HG03575 (cell line): ENCODE results near the gene SGCA.

ENCODE experiments used
- ATAC-seq: cut with Tn5 transposase; IDR thresholded peaks from one replicate; pipeline ENCODE4 v1.9.1; 2021; ENCODE audit not compliant: unreplicated experiment, insufficient number of reproducible peaks, low FRiP score; ENCODE audit errors: extremely low read depth

Gene SGCA

GRCh38 chr17:50176559-50177357 lies 11.0 kb downstream of the SGCA start:
- ATAC-seq: no peak

DNA sequence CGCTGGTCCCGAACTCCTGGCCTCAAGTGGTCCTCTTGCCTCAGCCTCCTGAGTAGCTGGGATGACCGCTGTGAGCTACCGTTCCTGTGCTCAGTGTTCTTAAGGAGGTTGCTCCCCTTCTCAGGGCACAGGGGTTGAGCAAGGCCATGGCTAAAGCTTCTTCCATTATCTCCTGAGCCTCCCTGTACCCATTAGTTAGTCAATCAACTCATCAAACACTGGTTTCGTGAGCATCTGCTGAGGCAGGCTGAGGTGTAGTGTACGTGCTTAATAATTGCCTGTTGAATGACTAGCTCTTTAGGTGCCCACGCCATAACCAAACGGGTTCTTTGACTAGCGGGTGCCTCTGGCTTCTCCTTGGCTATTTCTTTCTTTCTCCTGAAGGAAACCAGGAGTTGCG lies 11.7 kb downstream of the SGCA start:
- ATAC-seq: no peak

- ATAC-seq: no peak
Measured at GRCh38 chr17:50177983-50178834, 12.4 kb downstream of the SGCA start.

- ATAC-seq: no peak
Measured at GRCh38 chr17:50180111-50180510, 14.3 kb downstream of the SGCA start.

- ATAC-seq: no peak
Measured at GRCh38 chr17:50180620-50181019, 14.8 kb downstream of the SGCA start.

DNA sequence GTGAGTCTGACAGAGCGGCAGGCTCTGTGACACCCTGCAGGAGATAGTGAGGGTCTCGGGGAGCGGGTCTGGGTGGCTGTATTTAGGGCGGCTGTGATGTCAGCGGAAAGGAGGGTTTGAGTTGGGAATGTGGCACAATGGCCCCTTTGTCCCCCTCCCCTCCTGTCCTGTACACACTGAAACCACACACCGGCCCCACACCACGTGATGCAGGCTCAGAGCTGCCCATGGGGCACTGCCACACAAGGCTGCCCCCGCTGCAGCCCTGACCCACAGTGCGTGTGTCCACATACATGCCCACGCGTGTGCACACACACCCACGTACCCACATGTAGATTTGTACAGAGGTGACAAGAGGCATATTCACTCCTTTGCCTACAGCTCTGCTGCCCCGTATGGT lies 15.3 kb downstream of the SGCA start:
- no peak for ATAC-seq

GRCh38 chr17:50181591-50182560 lies 16.1 kb downstream of the SGCA start:
- no peak for ATAC-seq

- ATAC-seq: no peak
Measured at GRCh38 chr17:50182783-50183420, 17.1 kb downstream of the SGCA start.

DNA sequence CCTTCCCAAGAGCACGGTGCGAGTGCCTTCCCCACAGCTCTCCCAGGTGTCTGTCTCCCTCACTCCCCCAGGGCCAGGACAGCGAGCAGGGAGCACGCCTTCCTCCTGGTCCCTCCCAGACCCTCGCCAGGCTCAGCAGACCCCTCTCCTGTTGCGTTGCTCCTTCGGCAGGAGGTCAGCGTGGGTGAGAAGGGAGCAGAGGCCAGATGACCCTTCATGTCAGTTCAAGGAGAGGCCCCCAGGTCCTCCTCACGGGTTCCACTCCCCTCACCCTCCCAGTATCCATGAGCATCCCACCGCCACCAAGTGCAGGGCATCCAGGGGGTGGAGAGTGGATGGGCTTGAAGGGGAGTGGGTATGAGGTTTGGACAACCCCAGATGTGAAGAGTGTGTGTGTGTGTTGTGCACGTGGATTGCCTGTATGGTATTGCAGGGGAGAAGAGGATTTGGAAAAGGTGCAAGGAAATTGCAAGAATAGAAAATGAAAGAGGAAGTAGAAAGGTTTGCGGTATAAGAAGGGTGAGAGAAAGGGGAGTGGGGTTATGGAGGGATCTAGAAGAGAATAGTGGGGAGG lies 17.7 kb downstream of the SGCA start:
- no peak for ATAC-seq

- no peak for ATAC-seq
Measured at GRCh38 chr17:50184064-50184463, 18.3 kb downstream of the SGCA start.

DNA sequence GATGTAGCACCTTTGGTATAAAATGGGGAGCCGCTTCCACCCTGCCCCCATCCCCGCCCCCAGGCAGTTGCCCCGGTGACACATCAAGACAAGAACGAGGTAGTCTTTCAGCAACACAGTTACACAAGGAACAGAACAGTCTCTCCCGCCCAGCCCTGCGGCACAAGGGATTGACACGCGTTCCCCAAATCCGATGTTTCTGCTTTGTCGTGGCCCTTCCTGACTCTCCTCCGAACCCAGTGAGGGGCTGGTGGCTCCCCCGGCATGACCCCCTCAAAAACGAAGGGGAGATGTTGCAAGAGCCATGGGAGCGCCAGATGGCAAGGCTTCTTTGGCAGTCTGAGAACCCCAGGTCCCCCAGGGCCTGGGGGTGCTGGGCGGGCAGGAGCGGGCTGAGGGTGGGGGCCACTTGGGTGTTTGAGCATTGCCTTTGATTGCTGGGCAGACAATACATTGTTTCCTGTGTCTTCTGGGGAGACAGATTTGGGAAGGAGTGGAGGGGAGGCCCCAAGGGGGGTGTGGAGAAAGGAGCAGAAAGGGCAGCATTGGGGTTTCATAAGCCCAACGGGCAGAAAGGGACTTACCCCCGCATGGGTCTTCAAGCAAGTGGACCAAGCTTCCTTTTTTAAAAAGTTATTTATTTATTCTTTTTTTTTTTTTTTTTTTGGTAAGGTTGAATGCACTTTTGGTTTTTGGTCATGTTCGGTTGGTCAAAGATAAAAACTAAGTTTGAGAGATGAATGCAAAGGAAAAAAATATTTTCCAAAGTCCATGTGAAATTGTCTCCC lies 19.0 kb downstream of the SGCA start:
- ATAC-seq: no peak

DNA sequence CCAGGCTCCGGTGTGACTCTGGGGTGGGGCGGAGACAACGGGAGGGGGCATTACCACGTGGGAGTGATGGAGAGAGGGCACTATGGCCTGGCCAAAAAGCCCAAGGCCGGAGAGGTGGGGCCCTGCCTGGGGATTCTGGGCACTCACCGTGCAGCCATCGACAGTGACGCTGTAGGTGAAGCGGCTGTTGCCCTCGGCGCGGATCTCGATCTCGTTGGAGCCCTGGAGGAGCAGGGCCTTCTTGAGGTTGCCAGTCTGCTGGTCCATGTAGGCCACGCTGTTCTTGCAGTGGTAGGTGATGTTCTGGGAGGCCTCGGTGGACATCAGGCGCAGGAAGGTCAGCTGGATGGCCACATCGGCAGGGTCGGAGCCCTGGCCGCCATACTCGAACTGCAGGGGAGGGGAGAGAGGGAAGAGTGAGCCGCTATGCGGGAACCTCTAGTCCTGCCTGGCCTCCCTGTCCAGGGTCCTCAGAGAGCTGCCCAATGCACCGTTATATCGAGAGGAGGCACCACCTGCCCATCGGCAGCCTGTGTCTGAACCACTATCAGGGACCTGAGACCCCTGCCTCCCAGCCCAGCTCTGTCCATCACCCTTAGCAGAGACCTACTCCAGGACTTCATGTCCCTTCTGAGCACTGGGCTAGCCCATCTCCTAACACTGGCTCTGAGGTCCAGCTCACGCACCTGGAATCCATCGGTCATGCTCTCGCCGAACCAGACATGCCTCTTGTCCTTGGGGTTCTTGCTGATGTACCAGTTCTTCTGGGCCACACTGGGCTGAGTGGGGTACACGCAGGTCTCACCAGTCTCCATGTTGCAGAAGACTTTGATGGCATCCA lies 20.0 kb downstream of the SGCA start:
- ATAC-seq: no peak

DNA sequence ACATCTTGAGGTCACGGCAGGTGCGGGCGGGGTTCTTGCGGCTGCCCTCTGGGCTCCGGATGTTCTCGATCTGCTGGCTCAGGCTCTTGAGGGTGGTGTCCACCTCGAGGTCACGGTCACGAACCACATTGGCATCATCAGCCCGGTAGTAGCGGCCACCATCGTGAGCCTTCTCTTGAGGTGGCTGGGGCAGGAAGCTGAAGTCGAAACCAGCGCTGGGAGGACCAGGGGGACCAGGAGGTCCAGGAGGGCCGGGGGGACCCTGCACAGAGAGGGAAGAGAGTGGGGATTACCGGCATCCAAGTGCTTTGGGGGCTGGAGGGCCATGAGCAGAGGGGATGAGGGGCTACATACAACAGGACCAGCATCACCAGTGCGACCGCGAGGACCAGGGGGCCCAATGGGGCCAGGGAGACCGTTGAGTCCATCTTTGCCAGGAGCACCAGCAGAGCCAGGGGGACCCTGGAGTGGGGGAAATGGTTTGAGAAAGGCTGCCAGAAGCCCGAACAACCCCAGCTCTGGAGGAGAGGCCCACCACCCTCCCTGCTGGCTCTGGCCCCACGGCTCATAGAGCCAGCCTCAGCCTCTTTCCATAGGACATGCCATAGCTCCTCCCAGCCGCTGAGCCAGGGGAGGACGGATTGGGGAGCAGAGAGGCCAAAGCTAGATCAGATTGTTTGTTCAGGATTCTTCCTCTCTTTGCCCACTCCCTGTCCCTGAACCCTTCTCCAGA lies 21.0 kb downstream of the SGCA start:
- ATAC-seq: no peak

- no peak for ATAC-seq
Measured at GRCh38 chr17:50187394-50187725, 21.6 kb downstream of the SGCA start.

- no peak for ATAC-seq
Measured at GRCh38 chr17:50187751-50188530, 22.1 kb downstream of the SGCA start.

- no peak for ATAC-seq
Measured at GRCh38 chr17:50188531-50188920, 22.7 kb downstream of the SGCA start.
